Measurements from ENCODE around the gene NOTCH3. TPM values are rescaled to one million over a fixed set of nuclear protein-coding genes. Genes with fewer than 3 reads are reported as not detected.

Gene NOTCH3
- total RNA-seq = 14.8 TPM
- polyA plus RNA-seq = 11.3 TPM
- long read RNA-seq, donor 1 = 0 reads
- long read RNA-seq, donor 2, partial matches to known transcripts = 72 of 78 reads
- long read RNA-seq, donor 2, other reads (novel, unspliced or antisense) = 5 of 78 reads
- long read RNA-seq, donor 3, full-length matches to known transcripts = 3 of 9 reads
- long read RNA-seq, donor 3, partial matches to known transcripts = 6 of 9 reads
- long read RNA-seq, donor 3, other reads (novel, unspliced or antisense) = 0 of 9 reads
- long read RNA-seq, donor 4, full-length matches to known transcripts = 2 of 2 reads
- long read RNA-seq, donor 4, partial matches to known transcripts = 0 of 2 reads
- long read RNA-seq, donor 4, other reads (novel, unspliced or antisense) = 0 of 2 reads
- long read RNA-seq, donor 5, full-length matches to known transcripts = 1 of 1 reads
- long read RNA-seq, donor 5, partial matches to known transcripts = 0 of 1 reads
- long read RNA-seq, donor 5, other reads (novel, unspliced or antisense) = 0 of 1 reads
- long read RNA-seq, donor 6, full-length matches to known transcripts = 2 of 17 reads
- long read RNA-seq, donor 6, partial matches to known transcripts = 15 of 17 reads
- long read RNA-seq, donor 6, other reads (novel, unspliced or antisense) = 0 of 17 reads
- long read RNA-seq, donor 7 = 0 reads
- long read RNA-seq, donor 8, full-length matches to known transcripts = 2 of 8 reads
- long read RNA-seq, donor 8, partial matches to known transcripts = 6 of 8 reads
- long read RNA-seq, donor 8, other reads (novel, unspliced or antisense) = 0 of 8 reads
- long read RNA-seq, donor 9, partial matches to known transcripts = 0 of 1 reads
- long read RNA-seq, donor 9, other reads (novel, unspliced or antisense) = 0 of 1 reads
- long read RNA-seq, donor 10, full-length matches to known transcripts = 3 of 3 reads
- long read RNA-seq, donor 10, partial matches to known transcripts = 0 of 3 reads
- long read RNA-seq, donor 10, other reads (novel, unspliced or antisense) = 0 of 3 reads

DNA sequence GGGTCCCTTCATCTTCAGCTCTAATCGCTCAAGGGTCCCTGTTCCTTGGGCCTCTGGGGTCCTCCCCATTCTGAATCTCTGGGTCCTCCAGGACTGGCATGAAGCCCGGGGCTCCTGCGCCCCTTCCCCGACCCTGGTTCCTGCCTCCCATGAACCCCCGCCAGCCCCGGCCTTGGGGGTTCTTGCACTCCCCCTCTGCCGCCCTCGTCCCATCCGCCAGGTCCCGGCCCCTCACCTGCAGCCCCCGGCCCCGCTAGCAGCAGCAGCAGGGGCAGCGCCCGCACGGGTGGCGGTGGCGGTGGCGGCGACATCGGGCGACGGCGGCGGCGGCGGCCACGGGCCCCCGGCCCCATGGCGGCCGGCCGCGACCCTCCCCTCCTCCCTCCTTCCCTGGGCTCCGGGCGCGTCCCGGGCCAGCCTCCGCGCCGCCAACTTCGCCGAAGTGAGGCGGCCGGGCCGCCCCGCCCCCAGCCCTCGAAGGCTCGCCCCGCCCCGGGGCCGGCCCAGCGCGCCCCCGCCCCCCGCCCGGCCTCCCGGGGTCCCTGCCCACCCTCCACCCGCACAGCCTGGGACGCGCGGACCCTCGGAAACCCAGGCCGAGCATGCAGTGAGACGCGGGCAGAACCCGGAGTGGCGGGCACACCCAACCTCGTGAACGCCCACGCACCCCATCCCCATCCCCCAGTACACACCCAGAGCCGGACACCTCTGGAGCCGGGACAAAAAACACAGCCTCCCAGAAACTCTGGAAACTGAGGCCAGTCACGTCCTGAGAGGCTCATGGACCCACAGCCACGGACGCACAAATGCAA is at the start of gene NOTCH3:
TSS of gene NOTCH3 (minus strand) at position 443 of the 812 bp plus-strand sequence. CDS start at position 353, 90 bp downstream.
- H3K9me3 ChIP-seq (ENCODE audit: control insufficient read depth in 2 of 2, insufficient read depth in 1 of 2, low read length in 1 of 2) = peaks cover 0 to 3% of the 10 kb centered on the region in 2 donors
- peak in 1 of 9 donors; percentile 40 for DNase-seq (ENCODE audit: low read depth in 6 of 9, low spot score in 9 of 9)
- peaks cover 20 to 50% of the 10 kb centered on the region in 2 donors for H3K4me1 ChIP-seq (ENCODE audit: control insufficient read depth in 2 of 2, insufficient read depth in 2 of 2, low read length in 2 of 2)
- peak within 1 kb of the TSS; percentile 89 to 91 for H3K27ac ChIP-seq (ENCODE audit: low read depth in 1 of 2, low read length in 1 of 2)
- H3K36me3 ChIP-seq (ENCODE audit: control insufficient read depth in 2 of 2, insufficient read depth in 2 of 2, low read length in 1 of 2) = peaks cover 0 to 23% of the 10 kb centered on the region in 2 donors
- peaks cover 0 to 8% of the 10 kb centered on the region in 2 donors for H3K27me3 ChIP-seq (ENCODE audit: control insufficient read depth in 2 of 2, insufficient read depth in 1 of 2, low read length in 1 of 2)
- 4% methylated on average over 74 of the region's 74 CpGs for WGBS
- peak within 1 kb of the TSS; percentile 73 to 95 for H3K4me3 ChIP-seq (ENCODE audit: low read length in 2 of 2)

DNA sequence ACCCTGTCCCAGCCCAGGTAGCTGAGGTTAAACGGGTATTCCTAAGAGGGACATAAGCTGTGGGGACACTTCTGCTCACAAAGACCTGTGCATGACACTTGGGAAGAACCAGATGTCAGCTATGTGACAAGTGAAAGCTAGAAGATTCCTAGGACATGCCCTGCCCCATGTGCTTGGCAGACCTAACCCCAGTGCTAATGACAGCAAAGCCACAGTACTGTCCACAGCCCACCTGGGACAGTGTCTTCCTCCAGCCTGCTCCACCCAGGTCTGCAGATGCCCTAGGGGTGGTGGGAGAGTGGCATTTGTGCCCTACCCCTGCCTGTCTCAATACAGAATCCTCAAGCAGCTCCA is 49.8 kb upstream of the NOTCH3 start:
- DNase-seq (ENCODE audit: low read depth in 6 of 9, low spot score in 9 of 9) = no peak
- peaks cover 0 to 22% of the 10 kb centered on the region in 2 donors for H3K4me1 ChIP-seq (ENCODE audit: control insufficient read depth in 2 of 2, insufficient read depth in 2 of 2, low read length in 2 of 2)
- peaks cover 97% of the 10 kb centered on the region in 2 donors for H3K36me3 ChIP-seq (ENCODE audit: control insufficient read depth in 2 of 2, insufficient read depth in 2 of 2, low read length in 1 of 2)
- no peak overlapping the region for H3K4me3 ChIP-seq (ENCODE audit: low read length in 2 of 2)
- WGBS = 92% methylated on average over 1 of the region's 1 CpG
- H3K27ac ChIP-seq (ENCODE audit: low read depth in 1 of 2, low read length in 1 of 2) = peak overlapping the region; percentile 25 to 43
- H3K27me3 ChIP-seq (ENCODE audit: control insufficient read depth in 2 of 2, insufficient read depth in 1 of 2, low read length in 1 of 2) = no peaks in the 10 kb centered on the region
- no peaks in the 10 kb centered on the region for H3K9me3 ChIP-seq (ENCODE audit: control insufficient read depth in 2 of 2, insufficient read depth in 1 of 2, low read length in 1 of 2)

DNA sequence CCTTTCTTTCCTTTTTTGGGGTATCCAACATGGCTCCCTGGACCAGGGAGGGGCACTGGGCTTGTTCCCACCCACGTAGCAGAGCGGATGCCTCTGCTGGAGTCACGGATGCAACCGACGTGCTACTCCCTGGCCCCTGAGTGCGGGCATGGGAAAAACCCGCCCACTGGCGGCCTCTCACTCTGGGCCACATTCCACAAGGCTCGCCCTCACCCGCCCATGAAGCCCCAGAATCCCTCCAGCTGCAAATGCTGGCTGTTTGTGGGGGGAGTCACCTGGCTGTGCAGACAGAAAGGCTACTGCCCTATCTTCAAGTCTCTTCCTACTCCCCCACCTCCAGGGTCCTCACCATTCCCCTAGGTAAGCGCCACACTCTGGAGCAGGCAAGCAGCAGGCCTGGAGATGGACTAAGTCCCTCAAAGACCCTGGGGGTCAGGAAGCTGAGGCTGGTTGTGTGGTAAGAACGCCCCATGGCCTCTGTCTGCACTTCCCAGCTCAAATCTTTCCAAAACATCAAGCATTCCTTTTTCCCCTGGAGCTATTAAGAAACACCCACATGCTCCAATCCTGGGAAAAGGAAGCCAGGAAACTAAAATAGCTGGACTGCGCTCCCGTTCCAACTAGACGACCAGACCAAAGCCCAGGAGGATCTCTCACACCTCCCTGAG is 49.3 kb upstream of the NOTCH3 start:
- Histone ChIP-seq H3K27me3 (ENCODE audit: control insufficient read depth in 2 of 2, insufficient read depth in 1 of 2, low read length in 1 of 2) (no peaks in the 10 kb centered on the region), H3K4me3 (ENCODE audit: low read length in 2 of 2) (no peak overlapping the region), H3K4me1 (ENCODE audit: control insufficient read depth in 2 of 2, insufficient read depth in 2 of 2, low read length in 2 of 2) (peaks cover 0 to 22% of the 10 kb centered on the region in 2 donors), H3K36me3 (ENCODE audit: control insufficient read depth in 2 of 2, insufficient read depth in 2 of 2, low read length in 1 of 2) (peaks cover 97% of the 10 kb centered on the region in 2 donors), H3K27ac (ENCODE audit: low read depth in 1 of 2, low read length in 1 of 2) (peak overlapping the region in 1 of 2 donors; percentile 7), H3K9me3 (ENCODE audit: control insufficient read depth in 2 of 2, insufficient read depth in 1 of 2, low read length in 1 of 2) (peaks cover 0 to 1% of the 10 kb centered on the region in 2 donors)
- DNase-seq (ENCODE audit: low read depth in 6 of 9, low spot score in 9 of 9) = no peak
- 93% methylated on average over 15 of the region's 15 CpGs for WGBS

DNA sequence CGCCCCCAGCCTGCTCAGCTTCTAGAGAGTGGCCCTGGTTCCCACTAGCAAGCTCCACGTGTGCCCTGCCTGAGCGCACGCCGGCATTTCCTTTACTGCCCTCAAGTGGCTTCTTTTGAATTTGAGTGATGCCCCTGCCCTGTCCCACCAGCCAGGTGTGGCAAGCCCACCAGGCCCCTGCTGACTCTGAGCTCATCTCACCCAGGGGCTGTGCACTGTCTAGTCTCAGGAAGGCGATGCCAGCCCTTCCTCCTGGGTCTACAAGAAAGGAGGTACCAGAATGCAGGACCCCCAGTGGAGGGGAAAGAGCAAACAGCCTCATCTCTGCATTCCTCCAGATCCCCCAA is 48.7 kb upstream of the NOTCH3 start:
- peaks cover 97% of the 10 kb centered on the region in 2 donors for H3K36me3 ChIP-seq (ENCODE audit: control insufficient read depth in 2 of 2, insufficient read depth in 2 of 2, low read length in 1 of 2)
- H3K4me3 ChIP-seq (ENCODE audit: low read length in 2 of 2) = no peak overlapping the region
- WGBS = 94% methylated on average over 6 of the region's 6 CpGs
- peaks cover 0 to 4% of the 10 kb centered on the region in 2 donors for H3K9me3 ChIP-seq (ENCODE audit: control insufficient read depth in 2 of 2, insufficient read depth in 1 of 2, low read length in 1 of 2)
- H3K27me3 ChIP-seq (ENCODE audit: control insufficient read depth in 2 of 2, insufficient read depth in 1 of 2, low read length in 1 of 2) = no peaks in the 10 kb centered on the region
- peak overlapping the region; percentile 57 to 61 for H3K27ac ChIP-seq (ENCODE audit: low read depth in 1 of 2, low read length in 1 of 2)
- H3K4me1 ChIP-seq (ENCODE audit: control insufficient read depth in 2 of 2, insufficient read depth in 2 of 2, low read length in 2 of 2) = peaks cover 0 to 22% of the 10 kb centered on the region in 2 donors
- no peak for DNase-seq (ENCODE audit: low read depth in 6 of 9, low spot score in 9 of 9)

DNA sequence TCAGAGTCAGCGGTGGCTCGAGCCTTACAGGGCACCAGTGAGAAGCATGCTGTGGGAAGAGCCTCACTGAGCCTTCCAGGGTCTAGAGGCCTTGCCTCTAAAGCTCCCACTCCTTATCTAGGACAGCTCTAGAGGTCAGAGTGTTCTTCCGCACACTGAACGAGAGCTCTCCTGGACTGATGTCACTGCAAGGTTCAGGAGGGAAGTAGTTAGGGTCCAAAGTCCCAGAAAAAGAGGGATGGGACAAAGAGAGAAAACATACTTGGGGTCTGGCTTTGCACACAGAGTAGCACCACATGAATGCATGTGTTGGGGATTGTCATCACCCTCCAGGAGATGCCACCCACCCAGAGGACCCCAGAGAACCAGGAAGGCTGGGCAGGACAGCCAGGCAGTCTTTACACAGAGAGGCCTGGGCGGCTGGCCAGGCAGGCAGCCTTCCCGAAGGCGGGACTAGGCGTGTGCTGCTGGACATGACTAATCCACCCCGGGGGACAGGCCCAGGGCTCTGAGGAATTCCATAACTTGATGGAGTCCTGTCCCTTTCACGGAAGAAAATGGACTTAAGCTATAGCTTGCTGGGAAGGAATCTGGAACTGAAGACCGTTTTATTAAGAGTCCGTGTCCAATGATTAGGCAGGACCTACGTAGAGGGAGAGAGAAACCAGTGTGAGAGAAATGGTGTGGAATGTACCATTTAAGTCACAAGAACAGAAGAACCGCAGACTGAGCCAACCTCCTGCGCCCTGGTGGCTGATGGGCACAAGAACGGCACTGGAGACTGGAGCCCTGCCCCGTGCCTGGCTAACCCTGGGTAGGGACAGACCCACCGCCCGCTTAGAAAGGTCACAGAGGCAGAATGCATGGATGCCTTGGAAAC is 48.1 kb upstream of the NOTCH3 start:
- Histone ChIP-seq H3K27me3 (ENCODE audit: control insufficient read depth in 2 of 2, insufficient read depth in 1 of 2, low read length in 1 of 2) (no peaks in the 10 kb centered on the region), H3K4me3 (ENCODE audit: low read length in 2 of 2) (no peak overlapping the region), H3K27ac (ENCODE audit: low read depth in 1 of 2, low read length in 1 of 2) (peak overlapping the region; percentile 31 to 57), H3K4me1 (ENCODE audit: control insufficient read depth in 2 of 2, insufficient read depth in 2 of 2, low read length in 2 of 2) (peaks cover 0 to 22% of the 10 kb centered on the region in 2 donors), H3K9me3 (ENCODE audit: control insufficient read depth in 2 of 2, insufficient read depth in 1 of 2, low read length in 1 of 2) (peaks cover 0 to 4% of the 10 kb centered on the region in 2 donors), H3K36me3 (ENCODE audit: control insufficient read depth in 2 of 2, insufficient read depth in 2 of 2, low read length in 1 of 2) (peaks cover 95 to 97% of the 10 kb centered on the region in 2 donors)
- WGBS = 90% methylated on average over 19 of the region's 19 CpGs
- no peak for DNase-seq (ENCODE audit: low read depth in 6 of 9, low spot score in 9 of 9)

DNA sequence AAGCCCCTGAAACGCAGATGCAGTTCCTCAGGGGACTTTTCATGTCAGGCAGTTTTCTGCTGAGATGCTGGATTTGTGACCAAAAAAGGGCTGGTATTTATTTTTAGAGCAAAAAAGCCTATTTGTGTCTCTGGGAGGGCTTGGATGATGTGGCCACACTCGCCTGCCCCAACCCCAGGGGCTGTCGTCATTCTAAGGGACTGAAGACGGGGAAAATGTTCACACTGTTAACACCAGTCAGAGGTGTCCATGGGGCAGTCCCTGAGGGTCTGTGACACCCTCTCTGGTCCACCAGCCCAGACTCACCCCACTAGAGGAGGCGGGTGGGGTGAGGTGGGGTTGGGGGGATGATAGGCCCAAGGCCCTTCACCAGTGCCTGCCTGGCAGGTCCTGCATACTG is 47.3 kb upstream of the NOTCH3 start:
- 99% methylated on average over 5 of the region's 5 CpGs for WGBS
- H3K4me3 ChIP-seq (ENCODE audit: low read length in 2 of 2) = no peak overlapping the region
- peaks cover 0 to 22% of the 10 kb centered on the region in 2 donors for H3K4me1 ChIP-seq (ENCODE audit: control insufficient read depth in 2 of 2, insufficient read depth in 2 of 2, low read length in 2 of 2)
- H3K27me3 ChIP-seq (ENCODE audit: control insufficient read depth in 2 of 2, insufficient read depth in 1 of 2, low read length in 1 of 2) = no peaks in the 10 kb centered on the region
- H3K36me3 ChIP-seq (ENCODE audit: control insufficient read depth in 2 of 2, insufficient read depth in 2 of 2, low read length in 1 of 2) = peaks cover 95 to 97% of the 10 kb centered on the region in 2 donors
- peak overlapping the region; percentile 25 to 36 for H3K27ac ChIP-seq (ENCODE audit: low read depth in 1 of 2, low read length in 1 of 2)
- H3K9me3 ChIP-seq (ENCODE audit: control insufficient read depth in 2 of 2, insufficient read depth in 1 of 2, low read length in 1 of 2) = peaks cover 0 to 4% of the 10 kb centered on the region in 2 donors
- no peak for DNase-seq (ENCODE audit: low read depth in 6 of 9, low spot score in 9 of 9)

DNA sequence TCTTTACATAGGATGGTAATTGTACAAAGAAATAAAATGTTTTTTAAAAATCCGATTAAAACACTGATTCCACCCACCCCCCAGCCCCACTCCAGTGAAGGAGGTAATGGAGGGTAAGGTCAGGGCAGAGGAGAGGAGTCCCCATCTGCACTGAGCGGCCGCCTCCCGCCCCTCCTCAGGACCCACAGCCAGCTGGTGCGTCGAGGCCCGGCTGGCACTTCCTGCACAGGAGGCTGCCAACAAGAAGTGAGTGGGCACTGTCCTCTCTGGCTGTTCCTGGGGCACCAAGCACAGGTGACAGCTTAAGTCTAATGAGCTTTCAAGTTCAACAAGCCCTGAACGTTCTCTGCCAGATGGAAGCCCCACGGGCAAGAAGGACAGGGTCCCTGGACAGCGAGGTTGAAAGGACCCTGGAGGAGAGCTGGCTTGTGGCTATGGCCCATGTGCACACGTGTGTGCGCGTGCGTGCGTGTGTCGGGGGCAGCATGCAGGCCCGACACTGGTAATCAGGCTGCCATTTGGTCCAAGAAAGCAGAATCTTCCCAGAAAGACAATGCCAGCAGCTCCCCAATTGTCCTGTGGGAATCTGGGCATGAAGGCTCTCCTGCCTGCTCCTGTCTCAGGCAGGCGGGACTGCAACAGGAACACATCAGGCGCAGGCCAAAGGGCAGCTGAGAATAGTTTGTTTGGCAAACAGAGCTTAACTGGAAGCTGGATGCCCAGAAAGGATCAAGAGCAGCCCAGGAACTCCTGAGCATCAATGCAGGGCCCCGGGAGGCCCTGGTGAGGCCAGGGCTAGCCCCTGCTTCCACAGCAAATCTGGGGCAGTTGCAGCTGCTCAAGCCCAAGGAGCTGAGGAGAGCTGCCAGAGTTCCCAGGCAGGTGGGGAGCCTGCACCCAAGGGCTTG is 46.6 kb upstream of the NOTCH3 start:
- Histone ChIP-seq H3K9me3 (ENCODE audit: control insufficient read depth in 2 of 2, insufficient read depth in 1 of 2, low read length in 1 of 2) (peaks cover 0 to 4% of the 10 kb centered on the region in 2 donors), H3K27ac (ENCODE audit: low read depth in 1 of 2, low read length in 1 of 2) (no peak overlapping the region), H3K27me3 (ENCODE audit: control insufficient read depth in 2 of 2, insufficient read depth in 1 of 2, low read length in 1 of 2) (no peaks in the 10 kb centered on the region), H3K36me3 (ENCODE audit: control insufficient read depth in 2 of 2, insufficient read depth in 2 of 2, low read length in 1 of 2) (peaks cover 93 to 94% of the 10 kb centered on the region in 2 donors), H3K4me3 (ENCODE audit: low read length in 2 of 2) (no peak overlapping the region), H3K4me1 (ENCODE audit: control insufficient read depth in 2 of 2, insufficient read depth in 2 of 2, low read length in 2 of 2) (peaks cover 0 to 22% of the 10 kb centered on the region in 2 donors)
- WGBS = 93% methylated on average over 20 of the region's 20 CpGs
- no peak for DNase-seq (ENCODE audit: low read depth in 6 of 9, low spot score in 9 of 9)
